HG02973 (cell line): Measurements from ENCODE around the gene DEDD.

Source experiments
- ATAC-seq: cut with Tn5 transposase; IDR thresholded peaks from one replicate; pipeline ENCODE4 v1.9.1; 2021; ENCODE audit warnings: moderate library complexity; ENCODE audit not compliant: unreplicated experiment

Gene DEDD

DNA sequence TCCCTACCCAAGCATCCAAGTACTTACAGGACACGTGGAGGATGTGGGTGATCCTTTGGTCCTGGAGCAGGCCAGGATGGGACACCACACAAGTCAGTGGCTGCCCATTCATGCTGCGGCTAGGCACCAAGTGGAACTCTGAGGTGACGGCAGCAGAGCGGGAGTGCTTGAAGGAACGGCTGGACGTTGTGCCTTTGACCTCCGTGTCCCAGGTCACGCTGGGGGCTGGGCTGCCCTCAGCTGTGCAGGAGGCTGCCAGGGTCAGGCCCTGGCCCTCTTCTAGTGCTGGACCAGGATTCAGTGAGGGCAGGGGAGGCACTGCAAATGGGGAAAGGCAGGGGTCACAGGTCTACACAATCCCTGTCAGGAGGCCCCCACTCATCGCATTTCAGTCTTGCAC, 55.0 kb downstream of the DEDD start:
- ATAC-seq = no peak

DNA sequence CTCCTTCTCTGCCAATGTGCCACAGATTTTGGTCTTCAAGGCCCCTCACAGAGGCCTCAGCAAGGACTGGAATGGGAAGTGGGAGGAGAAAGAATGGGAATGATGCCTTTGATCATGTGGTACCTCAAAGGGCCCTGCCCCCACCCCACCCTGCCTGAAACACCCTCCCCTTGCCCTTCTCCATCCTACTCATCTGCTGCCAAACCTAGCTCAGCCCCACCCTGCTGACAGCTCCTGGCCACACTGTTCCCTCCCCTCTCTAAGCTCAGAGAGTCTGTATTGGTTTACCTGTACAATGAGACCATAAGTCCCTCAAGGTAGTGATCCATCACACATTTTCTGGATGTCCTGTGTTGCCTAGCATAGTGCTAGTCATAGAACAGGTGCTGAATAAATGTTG, 56.1 kb downstream of the DEDD start:
- no peak for ATAC-seq

- ATAC-seq = no peak
These were observed 57.6 kb downstream of the DEDD start for GRCh38 chr1:161074676-161075368.

- no peak for ATAC-seq
These were observed 58.9 kb downstream of the DEDD start for GRCh38 chr1:161073474-161074121.

DNA sequence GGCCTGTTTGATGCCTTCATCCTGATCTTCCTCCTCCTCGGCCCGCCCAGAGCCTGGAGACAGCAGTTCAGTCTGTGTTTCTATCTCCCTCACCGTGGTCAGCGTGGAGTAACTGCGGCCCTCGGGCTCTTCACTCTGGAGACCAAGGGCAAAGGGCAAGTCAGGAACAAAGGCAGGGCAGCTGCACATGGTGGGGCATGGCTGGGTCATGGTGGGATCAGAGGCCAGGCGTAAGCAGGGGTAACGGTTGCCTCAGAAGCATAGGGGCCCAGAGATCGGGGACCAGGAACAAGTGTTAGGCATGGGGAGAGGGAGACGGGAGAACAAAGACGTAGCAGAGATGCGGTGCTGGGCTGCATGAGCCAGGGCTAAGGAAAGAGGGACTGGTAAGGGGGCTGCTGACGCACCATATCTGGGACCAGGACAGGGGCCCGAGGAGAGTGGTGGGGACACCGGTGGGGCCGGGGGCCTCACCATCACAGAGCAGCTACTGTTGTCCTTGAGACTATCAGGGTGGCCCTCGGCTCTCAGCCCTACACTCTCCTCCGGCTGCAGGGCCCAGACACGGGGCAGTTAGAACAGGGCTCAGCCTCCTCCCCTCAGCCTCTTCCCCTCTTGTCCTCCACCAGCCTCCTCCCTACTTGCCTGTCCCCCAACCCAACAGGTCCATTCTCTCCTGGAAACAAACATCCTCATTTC, 59.6 kb downstream of the DEDD start:
- ATAC-seq = no peak

DNA sequence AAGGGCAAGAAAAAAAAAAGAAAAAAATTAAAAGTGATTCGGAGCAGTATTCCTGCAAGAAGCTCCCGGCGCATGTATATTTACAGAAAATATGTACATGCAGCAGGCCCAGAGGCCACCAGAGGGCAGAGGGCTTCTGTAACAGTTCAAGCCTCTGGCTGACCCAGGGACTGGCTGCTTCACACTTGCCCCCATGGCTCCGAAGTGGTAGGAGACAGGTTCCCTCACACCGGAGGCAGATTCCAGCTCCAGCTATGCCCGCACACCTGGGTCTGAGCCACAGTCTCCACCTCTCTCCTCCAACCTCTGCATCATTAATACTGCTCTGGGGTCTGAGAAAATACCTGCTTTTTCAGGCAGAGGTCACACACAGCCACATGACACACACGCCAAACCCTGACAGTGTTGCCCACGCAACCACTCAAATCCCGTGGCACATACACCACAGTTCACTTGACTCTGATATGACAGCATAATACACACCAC, 60.5 kb downstream of the DEDD start:
- ATAC-seq = no peak
